Measurements from ENCODE around the gene GSTM5.
"Not testable (repeated sequence)": the region's sequence is repeated elsewhere in the genome, so short reads cannot be mapped to it uniquely, and the experiment has no call there.

Gene GSTM5

GRCh38 chr1:109711593-109712320 is at the start of gene GSTM5:
Gene GSTM5, plus strand, starts transcription at chr1:109712251. Its CDS starts 62 bp downstream, at chr1:109712313.
- not testable (repeated sequence) for DNase-seq

DNA sequence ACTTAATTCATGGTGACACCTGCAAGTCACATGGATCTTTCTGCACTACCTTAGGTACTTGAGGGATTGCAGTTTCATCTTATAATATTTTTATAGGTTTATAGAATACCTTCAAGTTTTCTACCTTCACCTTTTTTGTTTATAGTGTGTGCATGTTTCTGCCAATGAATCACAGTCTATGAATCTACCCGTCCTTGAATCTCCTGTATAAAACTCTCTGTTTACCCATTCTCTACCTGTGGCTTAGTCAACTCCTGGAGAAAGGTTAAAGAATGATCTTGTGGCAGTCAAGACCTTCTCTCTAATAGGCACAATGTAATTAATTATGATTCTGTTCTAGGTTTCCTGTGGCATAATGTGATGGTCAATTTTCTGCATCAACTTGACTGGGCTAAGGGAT is 47.4 kb upstream of the GSTM5 start:
- DNase-seq, result no peak

DNA sequence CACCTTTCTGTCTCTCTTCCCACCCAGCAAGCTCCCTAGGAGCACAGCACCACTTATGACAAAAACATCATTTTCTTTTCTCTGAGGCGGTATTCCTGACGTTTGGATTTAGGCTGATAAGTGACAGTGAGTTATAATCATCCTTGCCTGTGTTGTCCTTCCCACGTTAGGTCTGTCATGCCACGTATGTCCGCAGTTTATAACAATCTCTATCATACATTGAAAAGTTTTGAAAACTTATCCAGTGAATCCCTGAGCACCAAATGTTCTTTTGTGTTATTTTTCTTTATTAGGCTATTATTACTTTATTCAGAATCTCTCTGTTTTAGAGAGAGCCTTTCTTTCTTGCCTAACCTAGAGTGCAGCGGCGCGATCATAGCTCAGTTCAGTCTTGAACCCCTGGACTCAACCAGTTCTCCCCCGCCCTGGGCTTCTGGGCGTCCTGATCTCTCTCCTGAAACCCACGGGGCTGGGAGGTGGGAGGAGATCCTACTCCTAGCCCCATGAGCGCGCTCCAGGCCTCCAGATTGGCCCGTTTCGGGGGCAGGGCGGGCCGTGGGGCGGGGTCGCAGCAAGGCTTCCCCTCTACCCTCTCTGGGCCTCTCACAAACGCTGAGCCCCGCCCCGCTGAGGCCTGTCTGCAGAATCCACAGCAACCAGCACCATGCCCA is 44.5 kb upstream of the GSTM5 start, which contains the start of gene GSTM2:
TSS of gene GSTM2 (plus strand) at position 606 of the 671 bp plus-strand sequence. CDS start at position 665, 59 bp downstream.
- DNase-seq, result peak; percentile 74 to 78

DNA sequence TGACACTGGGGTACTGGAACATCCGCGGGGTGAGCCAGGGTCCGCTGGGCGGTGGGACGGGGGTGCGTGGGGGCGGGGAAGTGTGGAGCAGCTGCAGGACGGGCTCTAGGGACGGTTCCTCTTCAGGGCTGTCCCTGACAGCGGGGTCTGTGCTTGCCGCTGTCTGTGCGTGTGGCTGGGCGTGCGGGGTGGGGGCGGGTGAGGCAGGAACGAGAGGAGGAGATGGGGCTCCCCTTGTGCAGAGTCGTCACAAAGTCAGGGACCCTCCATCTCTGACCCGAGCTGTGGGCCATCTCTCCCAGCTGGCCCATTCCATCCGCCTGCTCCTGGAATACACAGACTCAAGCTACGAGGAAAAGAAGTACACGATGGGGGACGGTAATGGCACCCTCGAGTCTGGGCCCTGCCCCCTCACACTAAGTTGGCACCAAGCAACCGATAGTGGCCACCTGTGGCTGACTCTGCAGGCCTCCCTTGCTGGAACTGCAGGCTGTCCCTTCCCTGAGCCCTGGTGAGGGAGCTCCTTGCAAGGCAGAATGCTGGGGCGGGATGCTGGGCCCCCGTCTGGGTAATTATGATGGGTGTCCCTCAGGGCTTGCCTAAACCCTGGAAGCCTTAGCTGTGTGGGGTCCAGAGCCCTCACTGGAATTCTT is 43.8 kb upstream of the GSTM5 start:
- DNase-seq, result no peak

DNA sequence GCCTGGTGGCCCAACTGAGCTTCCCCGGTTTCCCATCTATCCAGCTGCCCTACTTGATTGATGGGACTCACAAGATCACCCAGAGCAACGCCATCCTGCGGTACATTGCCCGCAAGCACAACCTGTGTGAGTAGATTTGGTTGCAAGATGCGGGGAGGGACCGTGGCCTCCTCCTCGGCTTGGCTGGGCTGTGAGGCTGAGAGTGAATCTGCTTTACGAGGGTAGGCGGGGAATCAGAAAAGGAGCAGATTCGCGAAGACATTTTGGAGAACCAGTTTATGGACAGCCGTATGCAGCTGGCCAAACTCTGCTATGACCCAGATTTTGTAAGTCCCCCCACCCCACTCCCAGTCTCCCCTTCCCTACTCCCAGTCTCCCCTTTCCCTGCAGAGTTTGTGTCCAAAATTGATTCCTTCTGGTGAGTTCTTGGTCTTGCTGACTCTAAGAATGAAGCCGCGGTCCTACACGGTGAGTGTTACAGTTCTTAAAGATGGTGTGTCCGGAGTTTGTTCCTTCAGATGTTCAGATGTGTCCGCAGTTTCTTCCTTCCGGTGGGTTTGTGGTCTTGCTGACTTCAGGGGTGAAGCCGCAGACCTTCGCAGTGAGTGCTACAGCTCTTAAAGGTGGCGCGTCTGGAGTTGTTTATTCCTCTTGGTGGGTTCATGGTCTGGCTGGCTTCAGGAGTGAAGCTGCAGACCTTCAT is 42.7 kb upstream of the GSTM5 start:
- DNase-seq, result no peak

DNA sequence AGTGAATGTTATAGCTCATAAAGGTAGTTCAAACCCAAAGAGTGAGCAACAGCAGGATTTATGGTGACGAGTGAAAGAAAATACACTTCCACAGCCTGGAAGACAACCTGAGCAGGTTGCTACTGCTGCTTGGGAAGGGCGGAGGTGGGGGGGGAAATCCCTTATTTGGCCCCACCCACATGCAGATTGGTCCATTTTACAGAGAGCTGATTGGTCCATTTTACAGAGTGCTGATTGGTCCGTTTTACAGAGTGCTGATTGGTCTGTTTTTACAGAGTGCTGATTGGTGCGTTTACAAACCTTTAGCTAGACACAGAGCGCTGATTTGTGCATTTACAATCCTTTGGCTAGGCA is 42.1 kb upstream of the GSTM5 start:
- DNase-seq, result not testable (repeated sequence)

GRCh38 chr1:109671067-109671466 is 41.0 kb upstream of the GSTM5 start:
- no peak for DNase-seq

DNA sequence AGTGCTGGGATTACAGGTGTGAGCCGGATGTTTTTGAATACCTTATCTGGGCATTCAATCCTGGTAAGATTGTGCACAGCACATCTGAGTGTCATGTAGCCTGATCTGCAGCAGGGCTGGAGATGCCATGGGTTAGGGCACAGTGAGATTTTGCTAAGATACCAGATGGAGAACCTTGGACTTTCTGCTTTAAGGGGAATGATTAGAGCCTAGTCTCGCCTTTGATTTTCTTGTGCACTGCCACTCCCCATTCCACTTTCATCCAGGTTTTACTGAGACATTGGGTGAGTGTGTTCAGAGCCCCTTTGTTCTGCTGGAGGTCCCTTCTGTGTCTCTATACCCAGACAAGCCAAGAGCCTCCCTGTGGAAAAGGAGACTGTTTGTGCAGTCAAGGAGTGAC is 38.2 kb upstream of the GSTM5 start:
- DNase-seq, result not testable (repeated sequence)

- DNase-seq, result not testable (repeated sequence)
Measured at GRCh38 chr1:109676683-109677381, 35.2 kb upstream of the GSTM5 start.

DNA sequence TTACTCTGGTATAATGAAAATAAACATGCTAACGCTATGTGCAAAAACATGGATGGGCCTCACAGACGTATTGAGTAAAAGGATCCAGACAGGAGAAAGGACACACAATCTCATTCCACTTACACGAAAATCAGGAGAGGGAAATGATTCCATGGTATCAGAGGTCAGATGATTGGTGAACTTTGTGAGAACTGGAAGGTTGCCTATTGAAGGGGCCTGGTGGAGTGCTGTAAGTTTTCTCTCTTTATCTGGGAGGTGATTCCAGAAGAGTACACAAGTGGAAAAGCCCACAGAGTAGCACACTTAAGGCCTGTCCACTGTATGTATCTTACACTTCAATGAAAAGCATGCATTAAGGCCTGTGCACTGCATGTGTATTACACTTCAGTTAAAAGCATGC is 34.6 kb upstream of the GSTM5 start:
- no peak for DNase-seq

GRCh38 chr1:109678637-109679036 is 33.4 kb upstream of the GSTM5 start:
- DNase-seq, result not testable (repeated sequence)

DNA sequence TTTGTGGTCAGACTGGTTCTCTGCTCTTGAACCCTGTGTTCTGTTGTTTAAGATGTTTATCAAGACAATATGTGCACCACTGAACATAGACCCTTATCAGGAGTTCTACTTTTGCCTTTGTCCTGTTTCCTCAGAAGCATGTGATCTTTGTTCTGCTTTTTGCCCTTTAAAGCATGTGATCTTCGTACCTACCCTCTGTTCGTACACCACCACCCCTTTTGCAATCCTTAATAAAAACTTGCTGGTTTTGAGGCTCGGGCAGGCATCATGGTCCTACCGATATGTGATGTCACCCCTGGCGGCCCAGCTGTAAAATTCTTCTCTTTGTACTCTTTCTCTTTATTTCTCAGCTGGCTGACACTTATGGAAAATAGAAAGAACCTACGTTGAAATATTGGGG is 27.3 kb upstream of the GSTM5 start:
- not testable (repeated sequence) for DNase-seq

GRCh38 chr1:109685399-109685798 is 26.7 kb upstream of the GSTM5 start:
- not testable (repeated sequence) for DNase-seq

DNA sequence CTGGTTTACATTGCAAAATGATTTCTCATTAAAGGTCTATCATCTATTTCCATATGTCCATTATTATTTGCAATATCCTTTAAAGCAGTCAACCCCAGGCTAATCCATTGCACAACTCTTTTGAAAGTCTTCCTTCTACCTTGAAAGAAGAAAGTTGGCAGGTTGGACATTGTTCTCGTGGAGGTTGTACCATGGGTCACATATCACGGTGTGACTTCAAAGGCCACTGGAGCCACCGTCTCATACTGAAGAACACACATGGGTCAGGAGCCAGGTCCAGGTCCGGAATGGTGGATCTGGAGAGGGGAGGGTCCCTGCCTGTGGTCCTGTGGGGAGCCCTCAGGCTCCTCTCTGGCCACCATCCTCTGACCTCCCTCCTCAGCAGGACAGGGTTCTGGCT is 26.2 kb upstream of the GSTM5 start:
- not testable (repeated sequence) for DNase-seq

DNA sequence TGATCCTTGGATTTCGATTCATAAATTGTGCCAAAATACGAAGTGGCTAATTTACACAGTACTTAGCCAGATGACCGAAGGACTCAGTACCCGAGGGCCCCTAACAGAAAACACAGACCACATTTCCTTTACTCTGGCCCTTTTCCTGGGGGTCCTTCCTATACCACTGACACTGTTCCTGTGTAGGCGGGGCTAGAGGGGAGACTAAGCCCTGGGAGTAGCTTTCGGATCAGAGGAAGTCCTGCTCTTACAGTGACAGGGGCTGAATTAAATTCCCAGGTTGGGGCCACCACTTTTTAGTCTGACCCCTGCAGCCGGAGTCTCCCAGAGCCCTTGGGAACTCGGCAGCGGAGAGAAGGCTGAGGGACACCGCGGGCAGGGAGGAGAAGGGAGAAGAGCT is 24.9 kb upstream of the GSTM5 start:
- DNase-seq, result not testable (repeated sequence)

DNA sequence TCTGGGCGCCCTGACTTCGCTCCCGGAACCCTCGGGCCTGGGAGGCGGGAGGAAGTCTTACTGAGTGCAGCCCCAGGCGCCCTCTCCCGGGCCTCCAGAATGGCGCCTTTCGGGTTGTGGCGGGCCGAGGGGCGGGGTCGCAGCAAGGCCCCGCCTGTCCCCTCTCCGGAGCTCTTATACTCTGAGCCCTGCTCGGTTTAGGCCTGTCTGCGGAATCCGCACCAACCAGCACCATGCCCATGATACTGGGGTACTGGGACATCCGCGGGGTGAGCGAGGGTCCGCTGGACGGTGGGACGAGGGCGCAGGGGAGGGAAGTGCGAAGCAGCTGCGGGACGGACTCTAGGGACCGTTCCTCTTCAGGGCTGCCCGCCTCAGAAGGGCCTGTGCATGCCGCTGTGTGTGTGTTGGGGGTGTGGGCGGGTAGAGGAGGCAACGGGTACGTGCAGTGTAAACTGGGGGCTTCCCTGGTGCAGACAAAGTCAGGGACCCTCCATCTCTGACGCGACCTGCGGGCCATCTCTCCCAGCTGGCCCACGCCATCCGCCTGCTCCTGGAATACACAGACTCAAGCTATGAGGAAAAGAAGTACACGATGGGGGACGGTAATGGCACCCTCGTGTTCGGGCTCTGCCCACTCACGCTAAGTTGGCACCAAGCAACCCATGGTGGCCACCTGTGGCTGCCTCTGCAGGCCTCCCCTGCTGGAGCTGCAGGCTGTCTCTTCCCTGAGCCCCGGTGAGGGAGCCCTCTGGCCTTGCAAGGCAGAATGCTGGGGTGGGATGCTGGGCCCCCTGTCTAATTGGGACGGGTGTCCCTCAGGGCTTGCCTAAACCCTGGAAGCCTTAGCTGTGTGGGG is 24.2 kb upstream of the GSTM5 start, which contains the start of gene GSTM1:
TSS of gene GSTM1 (plus strand) at position 177 of the 859 bp plus-strand sequence. CDS start at position 234, 57 bp downstream.
- peak in 1 of 2 donors; percentile 79 for DNase-seq

- no peak for DNase-seq
Measured at GRCh38 chr1:109689844-109690405, 22.1 kb upstream of the GSTM5 start.

- no peak for DNase-seq
Measured at GRCh38 chr1:109691759-109692158, 20.3 kb upstream of the GSTM5 start.

DNA sequence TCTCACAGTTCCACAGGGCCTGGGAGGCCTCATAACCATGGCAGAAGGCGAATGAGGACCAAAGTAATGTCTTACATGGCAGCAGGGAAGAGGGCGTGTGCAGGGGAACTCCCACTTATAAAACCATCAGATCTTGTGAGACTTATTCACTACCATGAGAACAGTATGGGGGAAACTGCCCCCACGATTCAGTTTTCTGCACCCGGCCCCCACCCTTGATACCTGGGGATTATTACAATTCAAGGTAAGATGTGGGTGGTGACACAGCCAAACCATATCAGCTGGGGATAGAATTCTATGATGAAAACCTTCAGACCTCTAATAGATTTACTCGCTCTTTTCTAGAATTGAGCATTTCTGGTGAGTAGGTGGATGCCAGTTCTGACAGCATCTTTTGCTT is 17.7 kb upstream of the GSTM5 start:
- not testable (repeated sequence) for DNase-seq

GRCh38 chr1:109695138-109695537 is 16.9 kb upstream of the GSTM5 start:
- DNase-seq, result not testable (repeated sequence)

DNA sequence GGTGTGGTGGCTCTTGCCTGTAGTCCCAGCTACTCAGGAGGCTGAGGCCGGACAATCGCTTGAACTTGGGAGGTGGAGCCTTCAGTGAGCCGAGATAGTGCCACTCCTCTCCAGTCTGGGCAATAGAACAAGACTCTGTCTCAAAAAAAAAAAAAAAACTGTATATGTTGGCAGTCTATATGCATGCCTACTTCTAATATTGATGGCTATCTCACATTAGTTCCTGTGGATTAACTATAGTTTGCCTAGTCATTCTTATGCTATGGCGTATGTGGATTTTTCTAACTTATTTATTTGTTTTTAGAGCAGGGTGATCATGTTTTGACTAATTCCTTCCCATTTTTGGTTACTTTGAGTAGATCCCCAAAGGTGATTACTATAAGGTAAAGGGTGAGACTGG is 15.0 kb upstream of the GSTM5 start:
- DNase-seq, result no peak
